Liver (tissue), 9 donors: ENCODE results near the gene TYSND1. TPM values are rescaled to one million over a fixed set of nuclear protein-coding genes. Genes with fewer than 3 reads are reported as not detected.

Experiments used
- DNase-seq: peaks from one replicate; pipeline ENCODE4 v3.0.0-alpha.2; 2017; ENCODE audit warnings: low spot score
- H3K27ac ChIP-seq, 2 donors: one replicate each; pipeline ENCODE4 v1.7.0; 2013; ENCODE audit warnings: inconsistent platforms in 2 of 2, low read length in 2 of 2, control low read depth in 1 of 2, low read depth in 1 of 2, mild to moderate bottlenecking in 1 of 2
- H3K27me3 ChIP-seq, 4 donors: one replicate each; pipeline versions ENCODE4 v1.6.1 to v1.7.0; 2013; ENCODE audit warnings: low read length in 3 of 4, inconsistent platforms in 1 of 4, mild to moderate bottlenecking in 1 of 4, moderate library complexity in 1 of 4; ENCODE audit not compliant: control insufficient read depth in 4 of 4, insufficient read depth in 4 of 4
- H3K36me3 ChIP-seq, 4 donors: one replicate each; pipeline versions ENCODE4 v1.6.1 to v1.7.0; 2013; ENCODE audit warnings: low read length in 3 of 4, mild to moderate bottlenecking in 3 of 4, low read depth in 1 of 4, moderate library complexity in 1 of 4; ENCODE audit not compliant: control insufficient read depth in 4 of 4, insufficient read depth in 3 of 4
- H3K4me1 ChIP-seq, 4 donors: one replicate each; pipeline versions ENCODE4 v1.6.1 to v1.7.0; 2013; ENCODE audit warnings: low read length in 3 of 4, mild to moderate bottlenecking in 3 of 4, moderate library complexity in 1 of 4; ENCODE audit not compliant: control insufficient read depth in 4 of 4, insufficient read depth in 4 of 4
- H3K4me3 ChIP-seq, 3 donors: one replicate each; pipeline versions ENCODE4 v1.6.1 to v1.7.0; 2013; ENCODE audit warnings: low read length in 3 of 3, control low read depth in 1 of 3, low read depth in 1 of 3, mild to moderate bottlenecking in 1 of 3
- H3K9ac ChIP-seq, 2 donors: one replicate each; pipeline ENCODE4 v1.7.0; 2013; ENCODE audit warnings: low read length in 2 of 2, mild to moderate bottlenecking in 2 of 2, moderate library complexity in 2 of 2, control low read depth in 1 of 2, low read depth in 1 of 2
- H3K9me3 ChIP-seq, 4 donors: one replicate each; pipeline versions ENCODE4 v1.6.1 to v1.7.0; 2013; ENCODE audit warnings: low read length in 3 of 4; ENCODE audit not compliant: control insufficient read depth in 4 of 4
- EGR1 ChIP-seq, 2 donors: IDR thresholded peaks; 2 replicates each; pipeline ENCODE4 v1.6.1; 2016 to 2018; ENCODE audit warnings: antibody characterized with exemption in 2 of 2, low read depth in 2 of 2
- FOXA2 ChIP-seq: IDR thresholded peaks from 2 replicates; pipeline ENCODE4 v1.6.1; 2016; ENCODE audit warnings: antibody characterized with exemption
- GABPA ChIP-seq, 2 donors: IDR thresholded peaks in 1 of 2; conservative IDR thresholded peaks in 1 of 2; 2 replicates each; pipeline ENCODE4 v1.6.1; 2016; ENCODE audit warnings: antibody characterized with exemption in 2 of 2, mild to moderate bottlenecking in 1 of 2, moderate library complexity in 1 of 2
- HNF4A ChIP-seq, 2 donors: conservative IDR thresholded peaks; 2 replicates each; pipeline ENCODE4 v1.6.1; 2016; ENCODE audit warnings: antibody characterized with exemption in 2 of 2, mild to moderate bottlenecking in 2 of 2
- HNF4G ChIP-seq: IDR thresholded peaks from 2 replicates; pipeline ENCODE4 v1.6.1; 2016; ENCODE audit warnings: antibody characterized with exemption
- JUND ChIP-seq, 2 donors: IDR thresholded peaks; 2 replicates each; pipeline ENCODE4 v1.6.1; 2016; ENCODE audit warnings: antibody characterized with exemption in 2 of 2
- MAX ChIP-seq: IDR thresholded peaks from 2 replicates; pipeline ENCODE4 v1.6.1; 2016; ENCODE audit warnings: antibody characterized with exemption
- NR2F2 ChIP-seq: IDR thresholded peaks from 2 replicates; pipeline ENCODE4 v1.6.1; 2016; ENCODE audit warnings: antibody characterized with exemption
- REST ChIP-seq: IDR thresholded peaks from 2 replicates; pipeline ENCODE4 v1.6.1; 2016; ENCODE audit warnings: antibody characterized with exemption, mild to moderate bottlenecking
- RXRA ChIP-seq, 2 donors: IDR thresholded peaks; 2 replicates each; pipeline ENCODE4 v1.6.1; 2017 to 2018; ENCODE audit warnings: antibody characterized with exemption in 2 of 2, mild to moderate bottlenecking in 1 of 2
- TAF1 ChIP-seq: conservative IDR thresholded peaks from 2 replicates; pipeline ENCODE4 v1.6.1; 2016; ENCODE audit warnings: antibody characterized with exemption, mild to moderate bottlenecking
- YY1 ChIP-seq: IDR thresholded peaks from 2 replicates; pipeline ENCODE4 v1.6.1; 2016; ENCODE audit warnings: antibody characterized with exemption, mild to moderate bottlenecking
- ZBTB33 ChIP-seq: IDR thresholded peaks from 2 replicates; pipeline ENCODE4 v1.6.1; 2016; ENCODE audit warnings: antibody characterized with exemption
- WGBS: extraction: QIAGEN DNeasy Blood & Tissue Kit; methylation state at CpG from one replicate; pipeline ENCODE4 v1.1.7; 2013; 5-methylcytosine and 5-hydroxymethylcytosine counted together
- polyA plus RNA-seq, 2 donors: library from polyadenylated mRNA; stranded (reverse) in 1 of 2; unstranded in 1 of 2; fragments of 200-250 nt in 1 of 2; fragments of >200 nt in 1 of 2; fragmentation: Nextera tagmentation in 1 of 2; extraction: Ambion mirVana in 1 of 2; gene quantifications; one replicate each; pipeline versions ENCODE4 v1.2.1 to v1.2.3, GENCODE V29; 2013 to 2015
- total RNA-seq, 2 donors: library from RNA; depleted of rRNA; stranded (reverse); fragments of >200 nt; gene quantifications; one replicate each; pipeline ENCODE4 v1.2.3, GENCODE V29; 2014
- TF ChIP-seq, protein P1 (sequence below): IDR thresholded peaks from 2 replicates; pipeline ENCODE4 v1.6.1; 2016; ENCODE audit warnings: antibody characterized with exemption
- TF ChIP-seq, protein P2 (sequence below): fragments of 150-350 bp; IDR thresholded peaks from 2 replicates; pipeline ENCODE4 v1.5.1; 2017; ENCODE audit warnings: improper control_type of control experiment, low read depth, low read length; ENCODE audit not compliant: missing input control
- donor health status: healthy.
- donor health status: healthy.
- donor health status: healthy.
- donor health status: healthy.
- donor health status: healthy.

TYSND1 gene
- total and polyA plus RNA-seq, 4 donors = 3.9 to 11.3 (median 7.2) TPM

- H3K27me3 ChIP-seq = no peaks in the 10 kb centered on the region
- peak overlapping the region; percentile 91 to 92 for H3K27ac ChIP-seq
- DNase-seq = no peak
- TF ChIP-seq, protein P1, sequence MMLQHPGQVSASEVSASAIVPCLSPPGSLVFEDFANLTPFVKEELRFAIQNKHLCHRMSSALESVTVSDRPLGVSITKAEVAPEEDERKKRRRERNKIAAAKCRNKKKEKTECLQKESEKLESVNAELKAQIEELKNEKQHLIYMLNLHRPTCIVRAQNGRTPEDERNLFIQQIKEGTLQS = no peak
- no peak for TF ChIP-seq FOXA2
- TF ChIP-seq HNF4A (conservative IDR thresholded peaks at IDR 0.05) = no peak
- TF ChIP-seq ZBTB33 = no peak
- TF ChIP-seq, protein P2, sequence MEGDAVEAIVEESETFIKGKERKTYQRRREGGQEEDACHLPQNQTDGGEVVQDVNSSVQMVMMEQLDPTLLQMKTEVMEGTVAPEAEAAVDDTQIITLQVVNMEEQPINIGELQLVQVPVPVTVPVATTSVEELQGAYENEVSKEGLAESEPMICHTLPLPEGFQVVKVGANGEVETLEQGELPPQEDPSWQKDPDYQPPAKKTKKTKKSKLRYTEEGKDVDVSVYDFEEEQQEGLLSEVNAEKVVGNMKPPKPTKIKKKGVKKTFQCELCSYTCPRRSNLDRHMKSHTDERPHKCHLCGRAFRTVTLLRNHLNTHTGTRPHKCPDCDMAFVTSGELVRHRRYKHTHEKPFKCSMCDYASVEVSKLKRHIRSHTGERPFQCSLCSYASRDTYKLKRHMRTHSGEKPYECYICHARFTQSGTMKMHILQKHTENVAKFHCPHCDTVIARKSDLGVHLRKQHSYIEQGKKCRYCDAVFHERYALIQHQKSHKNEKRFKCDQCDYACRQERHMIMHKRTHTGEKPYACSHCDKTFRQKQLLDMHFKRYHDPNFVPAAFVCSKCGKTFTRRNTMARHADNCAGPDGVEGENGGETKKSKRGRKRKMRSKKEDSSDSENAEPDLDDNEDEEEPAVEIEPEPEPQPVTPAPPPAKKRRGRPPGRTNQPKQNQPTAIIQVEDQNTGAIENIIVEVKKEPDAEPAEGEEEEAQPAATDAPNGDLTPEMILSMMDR = no peak
- no peak for TF ChIP-seq MAX
- TF ChIP-seq REST = no peak
- no peak for TF ChIP-seq RXRA (IDR thresholded peaks at IDR 0.05)
- no peak for TF ChIP-seq GABPA (IDR thresholded peaks at IDR 0.05 in 1 of 2, conservative IDR thresholded peaks at IDR 0.05 in 1 of 2)
- no peak for TF ChIP-seq YY1
- TF ChIP-seq JUND (IDR thresholded peaks at IDR 0.05) = no peak
- TF ChIP-seq NR2F2 = no peak
- TF ChIP-seq EGR1 (IDR thresholded peaks at IDR 0.05; ENCODE audit: low read depth in 2 of 2) = no peak
- no peaks in the 10 kb centered on the region for H3K9me3 ChIP-seq
- peaks cover 0 to 5% (median 1%) of the 10 kb centered on the region in 4 donors for H3K36me3 ChIP-seq
- peak overlapping the region; percentile 94 to 95 for H3K9ac ChIP-seq
- peaks cover 1 to 27% (median 11%) of the 10 kb centered on the region in 4 donors for H3K4me1 ChIP-seq
- H3K4me3 ChIP-seq = peak overlapping the region; percentile 81 to 99 (median 89)
- WGBS = under 1% methylated on average over 40 of the region's 40 CpGs
Measured at GRCh38 chr10:70169649-70170364, 23.3 kb upstream of the TYSND1 start.

- no peak for DNase-seq
- H3K4me3 ChIP-seq = peak overlapping the region in 2 of 3 donors; percentile 89 to 99
- TF ChIP-seq MAX = no peak
- no peak for TF ChIP-seq TAF1
- TF ChIP-seq, protein P1 = no peak
- TF ChIP-seq RXRA (IDR thresholded peaks at IDR 0.05) = no peak
- TF ChIP-seq NR2F2 = no peak
- no peak for TF ChIP-seq HNF4G
- WGBS = 57% methylated on average over 2 of the region's 2 CpGs
- H3K9me3 ChIP-seq = no peaks in the 10 kb centered on the region
- H3K9ac ChIP-seq = peak overlapping the region in 1 of 2 donors; percentile 95
- peaks cover 0 to 5% (median 1%) of the 10 kb centered on the region in 4 donors for H3K36me3 ChIP-seq
- H3K27me3 ChIP-seq = no peaks in the 10 kb centered on the region
- H3K27ac ChIP-seq = no peak overlapping the region
- peaks cover 1 to 25% (median 13%) of the 10 kb centered on the region in 4 donors for H3K4me1 ChIP-seq
Measured at GRCh38 chr10:70169011-70169410, 22.5 kb upstream of the TYSND1 start.
